OCI-LY7 (cell line): ENCODE data around the gene ANKRD13C.

ENCODE experiments used
- EZH2phosphoT487 ChIP-seq: fragments of 200-600 bp; sonication (generic); IDR thresholded peaks from 2 replicates; pipeline ENCODE4 v1.6.1; 2018; ENCODE audit warnings: low read depth, borderline replicate concordance, mild to moderate bottlenecking, mixed run types, antibody characterized with exemption, low read length, moderate library complexity, mixed read lengths
- TF ChIP-seq, protein P1 (sequence below): fragments of 200-600 bp; sonication (generic); conservative IDR thresholded peaks from 2 replicates; pipeline ENCODE4 v1.5.1; 2014; ENCODE audit warnings: mild to moderate bottlenecking, antibody characterized with exemption, low read length, moderate library complexity, mixed read lengths

DNA sequence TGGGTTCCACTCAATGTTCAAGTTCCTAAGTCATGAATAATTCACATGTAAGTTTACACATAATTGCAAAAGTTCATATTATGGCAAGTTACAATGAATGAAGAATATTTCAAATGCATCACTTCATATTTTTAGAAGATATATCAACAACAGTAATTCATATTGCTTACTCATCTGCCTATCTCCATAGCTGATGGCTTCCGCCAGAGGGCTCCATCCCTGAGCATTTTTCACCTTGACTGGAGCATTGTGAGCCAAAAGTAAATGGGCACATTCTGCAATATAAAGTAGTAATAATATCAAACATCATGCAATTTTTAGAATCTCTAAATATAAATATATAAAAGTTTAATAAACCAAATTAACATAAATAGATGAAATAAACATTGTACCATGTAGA lies 29.8 kb downstream of the ANKRD13C start:
- TF ChIP-seq, protein P1, sequence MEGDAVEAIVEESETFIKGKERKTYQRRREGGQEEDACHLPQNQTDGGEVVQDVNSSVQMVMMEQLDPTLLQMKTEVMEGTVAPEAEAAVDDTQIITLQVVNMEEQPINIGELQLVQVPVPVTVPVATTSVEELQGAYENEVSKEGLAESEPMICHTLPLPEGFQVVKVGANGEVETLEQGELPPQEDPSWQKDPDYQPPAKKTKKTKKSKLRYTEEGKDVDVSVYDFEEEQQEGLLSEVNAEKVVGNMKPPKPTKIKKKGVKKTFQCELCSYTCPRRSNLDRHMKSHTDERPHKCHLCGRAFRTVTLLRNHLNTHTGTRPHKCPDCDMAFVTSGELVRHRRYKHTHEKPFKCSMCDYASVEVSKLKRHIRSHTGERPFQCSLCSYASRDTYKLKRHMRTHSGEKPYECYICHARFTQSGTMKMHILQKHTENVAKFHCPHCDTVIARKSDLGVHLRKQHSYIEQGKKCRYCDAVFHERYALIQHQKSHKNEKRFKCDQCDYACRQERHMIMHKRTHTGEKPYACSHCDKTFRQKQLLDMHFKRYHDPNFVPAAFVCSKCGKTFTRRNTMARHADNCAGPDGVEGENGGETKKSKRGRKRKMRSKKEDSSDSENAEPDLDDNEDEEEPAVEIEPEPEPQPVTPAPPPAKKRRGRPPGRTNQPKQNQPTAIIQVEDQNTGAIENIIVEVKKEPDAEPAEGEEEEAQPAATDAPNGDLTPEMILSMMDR, result no peak
- no peak for TF ChIP-seq EZH2phosphoT487
